K562 (cell line): ENCODE measurements around the gene ARRDC5. TPM values are rescaled to one million over a fixed set of nuclear protein-coding genes. Genes with fewer than 3 reads are reported as not detected.
A peak's percentile ranks its signal among the peaks of the same experiment; 100 is the strongest.

ENCODE experiments used
- CTBP1 ChIP-seq: fragments of 450-650 bp; IDR thresholded peaks from 2 replicates; pipeline ENCODE4 v1.6.1; 2016; ENCODE audit warnings: borderline replicate concordance
- KLF1 ChIP-seq: fragments of 450-650 bp; IDR thresholded peaks from 2 replicates; pipeline ENCODE4 v1.6.1; 2016; ENCODE audit warnings: missing genetic modification characterization, missing compliant biosample characterization
- MYNN ChIP-seq, 2 experiments: sonication (generic); formaldehyde crosslinking in 1 of 2; IDR thresholded peaks; 2 replicates each; pipeline versions ENCODE4 v1.5.0 to v1.6.1; 2016 to 2020; ENCODE audit warnings: antibody characterized with exemption in 1 of 2, missing genetic modification reagents in 1 of 2
- POLR2AphosphoS5 ChIP-seq: IDR thresholded peaks from 2 replicates; pipeline ENCODE4 v1.6.1; 2011; ENCODE audit warnings: mild to moderate bottlenecking, low read depth, low read length, moderate library complexity; ENCODE audit not compliant: control insufficient read depth, insufficient read depth
- RAD21 ChIP-seq, 2 experiments: fragments of 250-450 bp in 1 of 2; fragments of 450-650 bp in 1 of 2; sonication (Bioruptor Pico) in 1 of 2; formaldehyde crosslinking in 1 of 2; IDR thresholded peaks in 1 of 2; conservative IDR thresholded peaks in 1 of 2; 2 replicates each; pipeline versions ENCODE4 v1.4.0 to v1.8.0; 2020 to 2022; ENCODE audit warnings: mild to moderate bottlenecking in 2 of 2, moderate library complexity in 1 of 2
- RBBP5 ChIP-seq: fragments of 200-600 bp; sonication (generic); IDR thresholded peaks from 2 replicates; pipeline ENCODE4 v1.6.1; 2012; ENCODE audit warnings: borderline replicate concordance, mild to moderate bottlenecking, low read length, control low read depth, inconsistent platforms; ENCODE audit not compliant: insufficient read depth, poor library complexity, severe bottlenecking
- RBM17 ChIP-seq: fragments of 200-400 bp; formaldehyde crosslinking; IDR thresholded peaks from 2 replicates; pipeline ENCODE4 v1.6.1; 2017; ENCODE audit warnings: low read depth, mild to moderate bottlenecking, low read length, borderline replicate concordance
- SP1 ChIP-seq: sonication (generic); formaldehyde crosslinking; IDR thresholded peaks from 2 replicates; pipeline ENCODE4 v1.8.1; 2022; ENCODE audit warnings: mild to moderate bottlenecking, missing genetic modification reagents
- SRSF3 ChIP-seq: fragments of 200-400 bp; formaldehyde crosslinking; IDR thresholded peaks from 2 replicates; pipeline ENCODE4 v1.6.1; 2016; ENCODE audit warnings: mild to moderate bottlenecking, low read length, moderate library complexity; ENCODE audit not compliant: insufficient read depth
- U2AF2 ChIP-seq: fragments of 200-400 bp; formaldehyde crosslinking; optimal IDR thresholded peaks from 2 replicates; pipeline ENCODE3; 2017; ENCODE audit warnings: low read depth, mild to moderate bottlenecking, low read length
- polyA plus RNA-seq, 8 experiments: library from polyadenylated mRNA; depleted of rRNA in 4 of 8; stranded (reverse) in 5 of 8; unstranded in 3 of 8; fragments of >200 nt; fragmentation: Nextera tagmentation in 2 of 8; fragmentation: Illumina TruSeq in 1 of 8; extraction: Ambion mirVana in 2 of 8; extraction: Trizol in 1 of 8; gene quantifications; 2 replicates each; pipeline versions ENCODE4 v1.2.1 to v1.2.3, GENCODE V29; 2011 to 2014; ENCODE audit warnings: inconsistent platforms in 1 of 8, missing spikeins in 1 of 8
- total RNA-seq, 7 experiments: library from RNA; depleted of rRNA in 6 of 7; stranded (reverse); fragments of >200 nt in 6 of 7; fragmentation: Illumina TruSeq in 2 of 7; extraction: Trizol in 2 of 7; gene quantifications; 2 replicates each; pipeline versions ENCODE4 v1.2.1 to v1.2.3, GENCODE V29; 2011 to 2021; ENCODE audit warnings: low replicate concordance in 1 of 7
- TF ChIP-seq, protein P1 (sequence below): fragments of 450-650 bp; formaldehyde crosslinking; IDR thresholded peaks from 2 replicates; pipeline ENCODE4 v1.4.0; 2020; ENCODE audit warnings: mild to moderate bottlenecking, mixed read lengths
- TF ChIP-seq, protein P2 (sequence below): sonication (generic); formaldehyde crosslinking; IDR thresholded peaks from 2 replicates; pipeline ENCODE4 v1.8.1; 2023; ENCODE audit warnings: mild to moderate bottlenecking, missing genetic modification reagents
- TF ChIP-seq, protein P3 (sequence below): sonication (generic); formaldehyde crosslinking; IDR thresholded peaks from 2 replicates; pipeline ENCODE4 v1.8.1; 2023; ENCODE audit warnings: mild to moderate bottlenecking, missing genetic modification reagents, moderate library complexity
- TF ChIP-seq, protein P4 (sequence below): fragments of 200-800 bp; sonication (Bioruptor generic); IDR thresholded peaks from 2 replicates; pipeline ENCODE4 v1.6.1; 2017; ENCODE audit warnings: missing genetic modification characterization, missing compliant biosample characterization
- TF ChIP-seq, protein P5 (sequence below): fragments of 450-650 bp; IDR thresholded peaks from 2 replicates; pipeline ENCODE4 v1.6.1; 2016; ENCODE audit warnings: low read depth, mild to moderate bottlenecking, moderate library complexity
- TF ChIP-seq, protein P6 (sequence below): fragments of 200-400 bp; formaldehyde crosslinking; IDR thresholded peaks from 2 replicates; pipeline ENCODE4 v1.6.1; 2017; ENCODE audit warnings: mild to moderate bottlenecking, low read depth, low read length, moderate library complexity

ARRDC5 gene
- total and polyA plus RNA-seq, 9 of the 15 experiments (the other 6 are each of a cell fraction or from before 2014, with no cell fraction given): not detected

DNA sequence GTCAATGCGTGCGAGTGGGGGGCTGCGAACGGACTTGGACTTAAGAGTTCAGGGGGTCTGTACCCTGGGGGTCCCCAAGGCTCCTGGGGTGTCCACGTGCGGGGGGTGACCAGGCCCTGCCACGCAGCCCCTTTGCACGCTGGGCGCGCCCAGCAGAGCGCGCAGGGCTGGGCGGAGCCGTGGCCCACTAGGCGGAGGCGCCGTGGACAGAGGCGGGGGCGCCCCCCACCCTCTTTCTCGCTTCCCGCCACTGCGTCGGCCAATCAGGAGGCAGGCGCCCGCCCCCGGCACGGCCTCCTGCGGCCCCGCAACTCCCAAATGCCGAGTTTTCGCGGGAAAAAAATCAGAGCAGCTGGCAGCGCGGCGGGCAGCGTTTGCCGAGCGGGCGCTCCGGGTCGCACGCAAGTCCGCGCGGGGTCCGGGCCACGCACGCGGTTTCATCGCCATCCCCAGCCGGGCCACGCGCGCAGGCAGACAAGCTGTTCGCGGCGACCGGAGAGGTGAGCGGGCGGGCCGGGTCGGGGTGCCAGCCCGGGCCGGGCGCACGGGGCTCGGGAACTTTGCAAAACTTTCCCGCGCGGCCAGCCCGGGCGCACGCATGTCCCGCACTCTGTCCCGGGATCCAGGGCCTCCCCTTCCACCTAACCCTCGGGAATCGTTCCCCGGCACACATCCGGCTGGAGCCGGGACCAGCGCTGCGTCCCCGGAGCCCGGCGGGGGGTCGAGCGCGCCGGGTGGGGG is 6.6 kb upstream of the ARRDC5 start, which contains the start of gene UHRF1 (continued):
- TF ChIP-seq, protein P1, sequence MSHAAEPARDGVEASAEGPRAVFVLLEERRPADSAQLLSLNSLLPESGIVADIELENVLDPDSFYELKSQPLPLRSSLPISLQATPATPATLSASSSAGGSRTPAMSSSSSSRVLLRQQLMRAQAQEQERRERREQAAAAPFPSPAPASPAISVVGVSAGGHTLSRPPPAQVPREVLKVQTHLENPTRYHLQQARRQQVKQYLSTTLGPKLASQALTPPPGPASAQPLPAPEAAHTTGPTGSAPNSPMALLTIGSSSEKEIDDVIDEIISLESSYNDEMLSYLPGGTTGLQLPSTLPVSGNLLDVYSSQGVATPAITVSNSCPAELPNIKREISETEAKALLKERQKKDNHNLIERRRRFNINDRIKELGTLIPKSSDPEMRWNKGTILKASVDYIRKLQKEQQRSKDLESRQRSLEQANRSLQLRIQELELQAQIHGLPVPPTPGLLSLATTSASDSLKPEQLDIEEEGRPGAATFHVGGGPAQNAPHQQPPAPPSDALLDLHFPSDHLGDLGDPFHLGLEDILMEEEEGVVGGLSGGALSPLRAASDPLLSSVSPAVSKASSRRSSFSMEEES: no peak
- TF ChIP-seq RAD21 (CRISPR knock-in tag; conservative IDR thresholded peaks at IDR 0.05 in 1 of 2, IDR thresholded peaks at IDR 0.05 in 1 of 2) (no peak), SP1 (CRISPR knock-in tag) (no peak; the same call in 1 of the 2 replicates), CTBP1 (peak; percentile 66; the same call in 1 of the 2 replicates), U2AF2 (no peak), MYNN (IDR thresholded peaks at IDR 0.05) (no peak), MYNN (CRISPR knock-in tag; IDR thresholded peaks at IDR 0.05) (no peak), KLF1 (tag) (no peak), RBBP5 (peak; percentile 84), RBM17 (no peak), POLR2AphosphoS5 (peak; percentile 40; the same call in 1 of the 2 replicates), SRSF3 (no peak)
- TF ChIP-seq, protein P2, sequence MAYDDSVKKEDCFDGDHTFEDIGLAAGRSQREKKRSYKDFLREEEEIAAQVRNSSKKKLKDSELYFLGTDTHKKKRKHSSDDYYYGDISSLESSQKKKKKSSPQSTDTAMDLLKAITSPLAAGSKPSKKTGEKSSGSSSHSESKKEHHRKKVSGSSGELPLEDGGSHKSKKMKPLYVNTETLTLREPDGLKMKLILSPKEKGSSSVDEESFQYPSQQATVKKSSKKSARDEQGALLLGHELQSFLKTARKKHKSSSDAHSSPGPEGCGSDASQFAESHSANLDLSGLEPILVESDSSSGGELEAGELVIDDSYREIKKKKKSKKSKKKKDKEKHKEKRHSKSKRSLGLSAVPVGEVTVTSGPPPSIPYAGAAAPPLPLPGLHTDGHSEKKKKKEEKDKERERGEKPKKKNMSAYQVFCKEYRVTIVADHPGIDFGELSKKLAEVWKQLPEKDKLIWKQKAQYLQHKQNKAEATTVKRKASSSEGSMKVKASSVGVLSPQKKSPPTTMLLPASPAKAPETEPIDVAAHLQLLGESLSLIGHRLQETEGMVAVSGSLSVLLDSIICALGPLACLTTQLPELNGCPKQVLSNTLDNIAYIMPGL (CRISPR knock-in tag): 0 out of 2 replicates have a peak, but pooled peaks have one; percentile 41
- TF ChIP-seq, protein P3, sequence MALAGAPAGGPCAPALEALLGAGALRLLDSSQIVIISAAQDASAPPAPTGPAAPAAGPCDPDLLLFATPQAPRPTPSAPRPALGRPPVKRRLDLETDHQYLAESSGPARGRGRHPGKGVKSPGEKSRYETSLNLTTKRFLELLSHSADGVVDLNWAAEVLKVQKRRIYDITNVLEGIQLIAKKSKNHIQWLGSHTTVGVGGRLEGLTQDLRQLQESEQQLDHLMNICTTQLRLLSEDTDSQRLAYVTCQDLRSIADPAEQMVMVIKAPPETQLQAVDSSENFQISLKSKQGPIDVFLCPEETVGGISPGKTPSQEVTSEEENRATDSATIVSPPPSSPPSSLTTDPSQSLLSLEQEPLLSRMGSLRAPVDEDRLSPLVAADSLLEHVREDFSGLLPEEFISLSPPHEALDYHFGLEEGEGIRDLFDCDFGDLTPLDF (CRISPR knock-in tag): peak; percentile 75; the same call in 1 of the 2 replicates
- TF ChIP-seq, protein P4, sequence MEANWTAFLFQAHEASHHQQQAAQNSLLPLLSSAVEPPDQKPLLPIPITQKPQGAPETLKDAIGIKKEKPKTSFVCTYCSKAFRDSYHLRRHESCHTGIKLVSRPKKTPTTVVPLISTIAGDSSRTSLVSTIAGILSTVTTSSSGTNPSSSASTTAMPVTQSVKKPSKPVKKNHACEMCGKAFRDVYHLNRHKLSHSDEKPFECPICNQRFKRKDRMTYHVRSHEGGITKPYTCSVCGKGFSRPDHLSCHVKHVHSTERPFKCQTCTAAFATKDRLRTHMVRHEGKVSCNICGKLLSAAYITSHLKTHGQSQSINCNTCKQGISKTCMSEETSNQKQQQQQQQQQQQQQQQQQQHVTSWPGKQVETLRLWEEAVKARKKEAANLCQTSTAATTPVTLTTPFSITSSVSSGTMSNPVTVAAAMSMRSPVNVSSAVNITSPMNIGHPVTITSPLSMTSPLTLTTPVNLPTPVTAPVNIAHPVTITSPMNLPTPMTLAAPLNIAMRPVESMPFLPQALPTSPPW (CRISPR knock-in tag): no peak
- TF ChIP-seq, protein P5, sequence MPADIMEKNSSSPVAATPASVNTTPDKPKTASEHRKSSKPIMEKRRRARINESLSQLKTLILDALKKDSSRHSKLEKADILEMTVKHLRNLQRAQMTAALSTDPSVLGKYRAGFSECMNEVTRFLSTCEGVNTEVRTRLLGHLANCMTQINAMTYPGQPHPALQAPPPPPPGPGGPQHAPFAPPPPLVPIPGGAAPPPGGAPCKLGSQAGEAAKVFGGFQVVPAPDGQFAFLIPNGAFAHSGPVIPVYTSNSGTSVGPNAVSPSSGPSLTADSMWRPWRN: no peak
- TF ChIP-seq, protein P6, sequence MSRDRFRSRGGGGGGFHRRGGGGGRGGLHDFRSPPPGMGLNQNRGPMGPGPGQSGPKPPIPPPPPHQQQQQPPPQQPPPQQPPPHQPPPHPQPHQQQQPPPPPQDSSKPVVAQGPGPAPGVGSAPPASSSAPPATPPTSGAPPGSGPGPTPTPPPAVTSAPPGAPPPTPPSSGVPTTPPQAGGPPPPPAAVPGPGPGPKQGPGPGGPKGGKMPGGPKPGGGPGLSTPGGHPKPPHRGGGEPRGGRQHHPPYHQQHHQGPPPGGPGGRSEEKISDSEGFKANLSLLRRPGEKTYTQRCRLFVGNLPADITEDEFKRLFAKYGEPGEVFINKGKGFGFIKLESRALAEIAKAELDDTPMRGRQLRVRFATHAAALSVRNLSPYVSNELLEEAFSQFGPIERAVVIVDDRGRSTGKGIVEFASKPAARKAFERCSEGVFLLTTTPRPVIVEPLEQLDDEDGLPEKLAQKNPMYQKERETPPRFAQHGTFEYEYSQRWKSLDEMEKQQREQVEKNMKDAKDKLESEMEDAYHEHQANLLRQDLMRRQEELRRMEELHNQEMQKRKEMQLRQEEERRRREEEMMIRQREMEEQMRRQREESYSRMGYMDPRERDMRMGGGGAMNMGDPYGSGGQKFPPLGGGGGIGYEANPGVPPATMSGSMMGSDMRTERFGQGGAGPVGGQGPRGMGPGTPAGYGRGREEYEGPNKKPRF: no peak
